ENCODE data around the gene MORN1.

MORN1 gene

DNA sequence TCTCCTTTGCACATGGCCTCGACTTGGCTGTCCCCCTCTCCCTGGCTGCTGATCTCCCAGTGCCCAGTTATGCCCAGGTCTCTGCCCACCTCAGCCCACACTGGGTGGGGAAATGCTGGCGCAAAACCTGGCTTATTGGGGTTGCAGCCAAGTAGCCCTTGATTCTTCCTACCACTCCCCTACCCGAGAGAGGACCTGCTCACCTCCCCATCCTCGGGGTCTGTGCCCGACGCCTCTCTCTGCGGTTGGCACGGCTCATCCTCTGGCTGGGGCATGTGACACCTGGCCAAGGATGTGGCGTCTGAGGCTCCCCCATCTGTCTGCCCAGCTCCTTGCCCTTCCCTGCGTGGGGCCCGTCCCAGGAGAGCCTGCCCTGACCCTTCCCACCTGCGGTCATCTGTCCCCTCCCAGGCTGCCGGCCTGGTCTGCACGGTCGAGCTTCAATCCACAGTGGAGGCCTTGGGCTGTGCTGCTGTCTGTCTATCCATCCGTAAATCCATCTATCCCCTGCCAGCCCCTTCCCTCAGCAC lies 27.5 kb upstream of the MORN1 start:
- no peak for DNase-seq

DNA sequence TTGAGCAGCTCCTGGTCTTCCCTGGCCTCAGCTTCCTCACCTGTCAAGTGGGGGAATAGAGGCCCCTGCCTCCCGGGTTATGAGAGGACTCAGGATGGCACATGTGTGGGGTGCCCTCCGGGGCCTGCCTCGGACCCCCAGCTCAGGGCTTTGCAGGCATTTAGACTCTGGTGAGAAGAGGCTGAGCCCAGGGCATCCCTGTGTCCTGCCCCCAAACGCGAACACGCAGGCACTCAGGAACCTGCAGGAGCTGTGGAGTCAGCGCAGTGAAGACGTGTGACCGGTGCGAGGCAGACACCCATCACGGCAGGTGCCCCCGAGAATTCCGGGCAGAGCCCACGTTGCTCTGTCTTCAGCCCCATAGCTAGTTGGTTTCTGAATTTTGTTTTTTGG lies 26.5 kb upstream of the MORN1 start:
- DNase-seq = no peak

DNA sequence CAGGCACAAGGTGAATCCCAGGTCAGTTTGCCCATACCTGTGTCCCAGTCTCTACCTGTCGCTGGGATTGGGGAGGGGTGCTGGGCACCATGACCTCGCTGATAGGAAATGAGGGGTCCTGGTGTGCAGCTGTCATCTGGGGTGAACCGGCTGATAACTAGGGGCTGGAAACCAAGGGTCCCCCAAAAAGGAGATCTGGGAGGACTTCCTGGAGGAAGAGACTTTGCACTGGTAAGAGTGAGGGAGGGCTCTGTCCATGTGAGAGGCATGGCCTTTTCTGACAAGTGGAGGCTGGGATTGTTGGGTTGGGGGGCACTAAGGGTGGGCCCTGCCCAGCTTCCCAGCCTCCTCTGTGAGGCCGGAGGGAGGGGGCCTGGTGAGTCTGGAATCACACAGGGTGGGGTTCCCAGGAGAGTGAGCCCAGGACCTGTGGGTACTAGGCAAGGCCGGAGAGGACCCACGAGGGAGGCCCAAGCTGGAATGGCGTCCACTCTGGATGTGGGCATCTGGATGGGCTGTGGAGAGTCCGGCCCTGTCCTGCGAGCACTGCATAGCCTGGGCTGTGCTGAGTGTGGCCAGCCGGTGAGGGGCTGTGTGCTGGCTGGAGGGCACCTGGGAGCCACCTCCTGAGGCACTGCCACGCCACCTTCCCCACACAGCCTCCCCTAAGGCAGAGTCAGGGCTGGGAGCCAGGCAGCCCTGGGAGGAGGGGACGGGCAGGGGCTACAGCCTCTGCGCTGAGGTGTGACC lies 25.9 kb upstream of the MORN1 start:
- DNase-seq = no peak

DNA sequence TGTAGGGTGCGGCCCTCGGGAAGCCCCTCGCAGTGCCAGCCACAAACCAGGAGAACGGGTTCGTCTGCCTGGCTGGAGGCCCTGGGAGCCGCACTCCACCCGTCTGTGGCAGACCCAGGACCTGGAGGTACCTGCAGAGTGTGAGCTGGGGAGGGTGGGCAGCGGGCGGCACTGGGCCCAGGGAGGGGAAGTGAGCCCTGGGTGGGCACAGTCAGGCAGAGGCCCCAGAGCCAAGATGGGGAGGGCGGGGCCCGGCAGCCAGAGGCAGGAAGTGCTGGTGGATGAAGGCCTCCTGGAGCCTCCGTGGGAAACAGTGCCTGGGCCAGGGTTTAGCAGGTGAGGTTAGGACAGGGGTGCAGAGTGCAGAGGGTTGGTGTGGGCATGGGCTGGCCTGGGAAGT lies 25.0 kb upstream of the MORN1 start:
- DNase-seq = no peak

DNA sequence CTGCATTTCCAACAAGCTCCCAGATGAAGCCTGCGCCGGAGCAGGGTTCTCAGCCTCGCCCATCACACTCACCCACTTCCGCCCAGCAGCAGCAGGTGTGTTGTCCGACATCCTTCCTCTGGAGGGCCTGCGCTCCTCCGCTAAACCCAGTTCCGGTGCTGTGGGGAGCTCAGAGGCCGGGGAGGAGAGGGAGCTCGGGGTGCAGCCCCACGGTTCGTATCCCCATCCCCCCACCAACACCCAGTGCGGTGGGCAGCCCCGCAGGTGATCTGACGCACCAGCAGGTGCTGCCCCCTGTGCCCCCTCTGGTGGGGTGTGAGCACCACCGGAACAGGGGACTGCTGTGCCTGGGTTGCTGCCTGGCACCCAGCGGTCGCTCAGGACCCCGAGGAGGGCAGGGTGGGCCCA lies 24.5 kb upstream of the MORN1 start:
- DNase-seq = peak; percentile 44

GRCh38 chr1:2415337-2415736 lies 24.0 kb upstream of the MORN1 start:
- DNase-seq = no peak

GRCh38 chr1:2414297-2414958 lies 23.1 kb upstream of the MORN1 start:
- peak; percentile 76 for DNase-seq

- no peak for DNase-seq
These were observed 22.3 kb upstream of the MORN1 start for GRCh38 chr1:2413495-2414296.

- DNase-seq = no peak
These were observed 21.6 kb upstream of the MORN1 start for GRCh38 chr1:2412773-2413494.

DNA sequence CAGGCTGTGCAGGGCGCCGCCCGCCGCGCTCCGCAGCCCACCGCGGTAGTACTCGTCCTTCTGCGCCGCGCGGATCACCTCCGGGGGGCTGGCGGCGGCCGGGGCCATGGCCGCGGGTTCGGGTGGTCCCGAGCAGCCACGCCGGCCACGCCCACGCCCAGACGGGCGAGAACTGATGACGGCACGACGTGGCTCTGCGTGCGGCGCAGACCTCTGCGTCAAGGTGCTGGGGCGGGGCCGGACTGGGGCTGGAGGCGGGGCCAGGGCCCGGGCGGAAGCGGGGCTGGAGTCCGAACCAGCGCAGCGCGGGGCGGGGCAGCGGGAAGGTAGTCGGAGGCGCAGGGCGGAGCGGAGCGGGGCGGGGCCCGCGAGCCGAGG lies 21.0 kb upstream of the MORN1 start, which contains the start of gene PEX10:
Gene PEX10, minus strand, starts transcription at position 170 of the 378 bp plus-strand sequence. Its CDS starts 62 bp downstream, at position 108.
- peak; percentile 97 for DNase-seq

GRCh38 chr1:2411801-2412394 lies 20.5 kb upstream of the MORN1 start:
- DNase-seq = no peak

GRCh38 chr1:2409745-2410144 lies 18.4 kb upstream of the MORN1 start:
- no peak for DNase-seq

GRCh38 chr1:2408859-2409276 lies 17.5 kb upstream of the MORN1 start:
- DNase-seq = no peak

DNA sequence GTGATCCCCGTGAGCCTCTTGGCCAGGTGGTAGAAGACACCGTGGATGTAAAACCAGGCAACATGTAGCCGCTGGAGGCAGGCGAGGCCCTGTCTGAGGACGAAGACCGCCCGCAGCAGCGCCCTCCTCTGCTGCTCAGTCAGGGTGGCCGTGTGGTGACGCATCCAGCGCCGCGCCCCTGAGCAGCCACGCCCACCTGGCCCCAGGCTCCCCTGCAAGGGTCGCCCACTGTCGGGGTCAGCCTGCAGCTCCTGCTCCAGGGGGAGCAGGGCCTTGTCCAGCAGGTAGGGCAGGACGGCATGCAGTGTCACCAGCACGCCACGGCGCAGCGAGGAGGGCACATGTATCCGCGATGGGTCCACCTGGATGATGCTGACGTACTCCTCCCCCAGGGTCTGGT lies 17.1 kb upstream of the MORN1 start:
- DNase-seq = no peak

DNA sequence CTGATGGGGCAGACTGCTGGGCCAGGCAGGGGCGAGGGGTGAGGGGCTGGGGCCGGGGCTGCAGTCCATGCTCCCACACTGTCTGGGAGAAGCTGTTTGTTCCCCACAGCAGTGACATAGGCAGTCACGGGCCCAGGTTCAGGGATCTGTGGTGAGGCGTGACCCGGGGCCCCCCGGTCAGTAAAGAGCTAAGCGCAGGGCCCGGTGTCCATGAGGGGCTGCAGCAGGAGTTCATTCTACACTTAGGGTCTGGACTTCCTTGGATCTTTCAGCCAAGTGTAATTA lies 16.6 kb upstream of the MORN1 start:
- DNase-seq = no peak

DNA sequence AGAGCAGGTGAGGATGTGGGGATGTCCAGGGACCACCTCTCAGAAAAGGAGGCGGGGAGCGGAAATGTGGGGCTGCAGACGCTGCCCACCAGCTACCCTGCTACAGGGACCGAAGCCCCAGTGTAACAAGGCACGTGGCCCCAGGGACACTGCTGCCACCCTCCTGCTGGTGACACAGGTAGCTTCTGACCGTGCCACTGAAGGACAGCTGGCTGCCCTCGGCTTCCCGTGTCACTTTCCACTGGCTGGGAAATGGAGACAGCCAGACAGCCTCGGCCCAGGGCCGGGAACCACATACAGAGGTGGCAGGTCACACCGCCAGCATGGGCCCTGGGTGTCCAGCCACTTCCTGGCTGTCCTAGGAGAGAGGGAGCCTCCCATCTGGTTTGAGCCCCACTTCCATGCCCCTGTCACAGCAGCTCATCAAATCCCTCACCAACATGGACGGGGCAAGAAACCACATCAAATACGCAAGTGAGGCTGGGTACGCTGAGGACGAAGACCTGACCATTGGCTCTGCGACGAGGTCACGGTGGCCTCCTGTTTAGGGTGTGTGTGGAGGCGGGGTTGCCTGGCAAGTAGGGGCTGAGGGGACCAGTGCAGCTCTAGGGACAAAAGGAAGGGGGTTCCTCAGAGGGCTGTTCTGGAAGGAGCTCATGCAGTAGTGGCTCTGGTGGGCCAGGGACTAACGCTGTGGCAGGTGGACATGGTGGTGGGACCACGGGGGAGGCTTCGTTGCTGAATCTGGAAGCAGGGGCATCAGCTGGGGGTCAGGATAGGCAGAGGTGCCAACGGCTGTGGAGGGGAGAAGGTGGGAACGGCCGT lies 16.0 kb upstream of the MORN1 start:
- DNase-seq = no peak

GRCh38 chr1:2406451-2407041 lies 15.2 kb upstream of the MORN1 start:
- no peak for DNase-seq

DNA sequence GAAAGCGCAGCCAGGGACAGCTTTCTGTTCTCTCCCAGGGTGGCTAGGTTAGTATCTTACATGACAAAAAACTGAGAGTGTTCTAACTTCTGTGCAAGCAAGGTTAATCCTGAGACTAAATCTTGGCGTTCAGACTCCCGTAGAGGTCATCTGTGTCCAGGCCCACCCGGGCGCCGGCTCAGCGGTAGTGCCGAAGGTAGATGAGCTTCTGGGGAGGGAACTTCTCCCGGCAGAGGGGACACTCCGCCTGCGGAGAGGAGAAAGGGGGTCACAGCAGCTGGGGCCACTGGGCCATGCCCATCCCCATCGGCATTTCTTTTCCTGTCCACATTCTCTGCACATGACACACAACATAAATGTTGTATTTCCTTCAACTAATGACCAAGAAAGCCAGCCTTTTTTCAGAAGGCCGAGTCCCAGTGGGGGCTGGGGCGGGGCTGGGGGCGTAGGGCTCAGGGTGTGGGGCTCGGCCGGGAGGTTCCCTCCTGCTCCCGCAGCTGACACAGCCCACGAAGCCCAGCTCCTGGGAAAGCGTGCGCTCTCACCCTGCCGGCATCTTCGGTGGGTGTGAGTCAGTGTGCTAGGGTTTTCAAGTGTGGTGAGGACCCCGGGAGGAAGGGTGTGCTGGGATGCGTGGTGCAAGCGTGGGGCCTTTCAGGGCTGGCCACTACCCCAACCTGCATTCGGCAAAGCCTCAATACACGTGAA lies 14.4 kb upstream of the MORN1 start:
- no peak for DNase-seq

DNA sequence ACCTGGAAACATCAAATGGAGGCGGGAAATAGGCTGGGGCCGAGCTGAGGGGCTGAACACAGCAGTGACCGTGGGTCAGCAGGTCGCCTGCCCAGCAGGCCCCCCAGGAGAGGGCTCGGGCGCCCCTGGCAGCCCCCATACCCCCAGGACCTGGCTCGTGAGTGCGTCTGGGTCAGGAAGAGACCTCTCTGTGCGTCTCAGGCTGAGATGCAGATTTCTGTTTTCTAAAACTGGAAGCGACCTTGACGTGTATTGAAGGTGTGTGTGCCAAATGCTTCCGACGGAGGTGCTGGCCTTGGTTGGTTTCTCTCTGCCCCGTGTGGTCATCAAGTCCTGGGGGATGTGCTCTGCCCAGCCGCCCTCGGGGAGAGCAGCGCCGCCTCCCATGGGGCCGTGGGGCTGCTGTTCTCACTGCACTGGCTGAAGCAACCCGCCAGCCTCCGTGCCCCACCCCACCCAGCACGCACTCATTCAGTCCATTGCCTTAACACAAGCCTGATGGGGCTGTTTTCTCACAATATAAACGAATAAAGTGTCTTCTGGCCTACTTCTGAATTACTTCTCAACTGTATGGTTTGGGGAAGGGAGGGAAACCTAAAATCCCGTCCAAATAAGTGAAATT lies 13.6 kb upstream of the MORN1 start:
- no peak for DNase-seq

Measured in CD4-positive, alpha-beta T cell treated with Interferon gamma for 1 hour (primary cell).